ENCODE data around the gene CDC45.

CDC45 gene

DNA sequence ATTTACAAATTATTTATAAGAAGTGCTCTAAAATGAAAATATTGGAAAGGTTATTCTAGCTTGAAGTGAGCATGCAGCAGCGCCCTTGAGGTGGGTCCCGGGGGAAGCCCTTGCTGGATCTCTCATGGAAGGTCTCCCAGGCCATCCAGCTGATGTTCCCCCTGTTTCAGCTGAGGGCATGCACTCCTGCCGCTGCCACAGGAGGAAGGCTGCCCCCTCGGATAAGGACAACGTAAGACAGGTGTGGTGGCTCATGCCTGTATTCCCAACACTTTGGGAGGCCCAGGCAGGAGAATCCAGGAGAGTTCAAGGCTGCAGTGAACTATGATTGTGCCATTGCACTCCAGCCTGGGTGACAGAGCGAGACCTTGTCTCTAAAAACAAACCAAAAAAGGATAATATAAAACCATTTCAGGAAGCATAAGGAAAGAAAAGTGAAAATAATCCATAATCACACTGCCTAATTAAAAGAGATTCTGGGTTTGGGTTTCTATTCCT, 15.0 kb downstream of the CDC45 start:
- no peak for DNase-seq (ENCODE audit: low read depth, low spot score)

- no peak for DNase-seq (ENCODE audit: low read depth, low spot score)
Measured at GRCh38 chr22:19495562-19496323, 16.0 kb downstream of the CDC45 start.

DNA sequence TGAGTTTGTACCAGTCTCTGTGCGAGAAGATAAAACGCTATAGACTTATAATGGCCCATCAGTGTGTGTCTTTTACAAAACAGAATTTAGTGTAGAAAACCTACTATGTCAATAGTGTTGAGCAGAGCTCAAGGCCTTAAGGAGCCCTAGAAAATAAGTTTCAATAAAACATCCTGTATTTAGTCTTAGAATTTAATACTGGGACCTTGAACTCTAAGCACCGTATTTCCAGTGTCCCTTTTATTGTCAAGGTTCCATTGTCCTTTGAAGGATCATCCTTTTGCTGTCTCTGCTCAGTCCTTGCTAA, 16.6 kb downstream of the CDC45 start:
- no peak for DNase-seq (ENCODE audit: low read depth, low spot score)

DNA sequence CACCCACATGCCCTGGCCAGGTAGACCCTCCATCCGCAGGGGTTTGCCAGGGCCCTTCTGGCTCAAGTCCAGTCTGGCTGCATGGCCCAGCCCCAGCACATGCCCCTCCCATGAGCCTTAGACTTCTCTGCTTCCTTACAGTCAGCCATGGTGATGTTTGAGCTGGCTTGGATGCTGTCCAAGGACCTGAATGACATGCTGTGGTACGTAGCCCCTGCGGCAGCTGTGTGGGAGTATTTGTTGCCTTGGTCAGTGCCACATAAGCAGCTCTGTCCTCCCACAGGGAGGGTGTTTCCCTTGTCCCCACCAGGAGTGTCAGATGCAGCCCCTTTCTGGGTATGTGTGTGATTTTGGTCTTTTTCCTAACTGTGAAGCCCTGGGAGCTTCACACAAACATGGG, 17.5 kb downstream of the CDC45 start:
- no peak for DNase-seq (ENCODE audit: low read depth, low spot score)

- no peak for DNase-seq (ENCODE audit: low read depth, low spot score)
Measured at GRCh38 chr22:19498154-19498865, 18.6 kb downstream of the CDC45 start.

DNA sequence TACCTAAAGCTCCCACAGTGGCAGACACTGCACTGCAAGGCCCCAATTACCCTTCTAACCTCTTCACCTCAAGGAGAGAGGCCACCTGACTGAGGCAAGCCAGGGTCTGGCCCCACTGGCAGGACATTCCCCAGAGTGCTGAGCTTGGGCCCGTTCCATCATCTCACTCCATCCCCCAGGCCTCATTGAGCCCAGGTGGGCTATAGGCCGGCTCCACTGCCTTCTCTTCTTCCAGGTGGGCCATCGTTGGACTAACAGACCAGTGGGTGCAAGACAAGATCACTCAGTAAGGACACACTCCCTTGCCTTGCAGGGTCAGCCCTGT, 19.1 kb downstream of the CDC45 start:
- no peak for DNase-seq (ENCODE audit: low read depth, low spot score)

GRCh38 chr22:19499236-19499879, 19.6 kb downstream of the CDC45 start:
- DNase-seq (ENCODE audit: low read depth, low spot score), result no peak

DNA sequence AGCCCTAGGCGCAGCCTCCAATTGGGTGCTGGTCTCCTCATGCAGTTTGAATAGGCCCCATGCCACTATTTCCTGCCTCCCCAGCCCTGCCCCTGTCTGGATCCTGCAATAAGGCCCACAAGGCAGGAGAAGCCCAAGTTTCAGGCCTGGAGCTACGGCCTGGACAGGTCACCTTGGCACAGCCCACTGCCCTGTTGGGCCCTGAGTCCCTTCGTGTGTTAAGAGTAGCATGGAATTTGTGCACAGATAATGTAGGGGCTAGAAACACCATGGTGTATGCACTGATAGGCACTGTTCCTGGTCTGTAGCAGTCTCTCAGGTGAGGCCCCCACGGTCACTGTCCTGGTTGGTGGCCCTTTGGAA, 20.1 kb downstream of the CDC45 start:
- DNase-seq (ENCODE audit: low read depth, low spot score), result no peak

- DNase-seq (ENCODE audit: low read depth, low spot score), result no peak
Measured at GRCh38 chr22:19501897-19502447, 22.3 kb downstream of the CDC45 start.

- no peak for DNase-seq (ENCODE audit: low read depth, low spot score)
Measured at GRCh38 chr22:19503367-19503766, 23.6 kb downstream of the CDC45 start.

- DNase-seq (ENCODE audit: low read depth, low spot score), result no peak
Measured at GRCh38 chr22:19503869-19504268, 24.1 kb downstream of the CDC45 start.

DNA sequence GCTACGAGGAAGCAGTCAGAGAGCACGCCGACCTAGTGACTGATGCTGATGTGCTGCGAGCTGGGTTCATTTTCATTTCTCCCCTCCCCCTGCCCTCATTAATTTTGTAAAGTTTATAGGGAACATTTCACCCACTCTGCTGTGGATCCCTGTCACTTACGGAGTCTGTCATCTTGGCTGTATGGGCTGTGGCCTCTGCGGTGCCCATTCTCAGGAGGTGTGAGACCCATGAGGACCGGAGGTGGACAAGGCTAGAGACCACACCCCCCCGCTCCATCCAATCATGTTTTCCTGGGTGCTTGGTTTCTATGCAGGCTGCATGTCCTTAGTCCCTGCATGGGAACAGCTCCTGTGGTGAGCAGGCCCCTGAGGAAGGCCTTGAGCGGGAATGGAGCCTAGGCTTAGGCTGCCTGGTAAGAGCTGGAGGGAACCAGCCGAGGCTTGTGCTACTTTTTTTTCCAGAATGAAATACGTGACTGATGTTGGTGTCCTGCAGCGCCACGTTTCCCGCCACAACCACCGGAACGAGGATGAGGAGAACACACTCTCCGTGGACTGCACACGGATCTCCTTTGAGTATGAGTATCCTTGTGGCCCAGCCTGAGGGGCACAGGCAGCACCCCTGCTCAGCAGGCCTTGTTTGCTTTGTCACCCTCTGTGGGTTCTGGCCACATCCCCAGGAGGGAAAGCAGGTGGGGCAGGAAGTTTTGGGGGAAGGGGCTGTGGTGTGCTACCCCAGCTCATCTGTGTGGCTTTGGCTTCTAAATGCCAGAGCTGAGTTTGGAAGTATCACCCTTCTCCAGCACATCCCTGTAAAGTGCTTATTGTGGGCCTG, 25.4 kb downstream of the CDC45 start:
- DNase-seq (ENCODE audit: low read depth, low spot score), result no peak

- no peak for DNase-seq (ENCODE audit: low read depth, low spot score)
Measured at GRCh38 chr22:19505735-19506126, 26.0 kb downstream of the CDC45 start.

DNA sequence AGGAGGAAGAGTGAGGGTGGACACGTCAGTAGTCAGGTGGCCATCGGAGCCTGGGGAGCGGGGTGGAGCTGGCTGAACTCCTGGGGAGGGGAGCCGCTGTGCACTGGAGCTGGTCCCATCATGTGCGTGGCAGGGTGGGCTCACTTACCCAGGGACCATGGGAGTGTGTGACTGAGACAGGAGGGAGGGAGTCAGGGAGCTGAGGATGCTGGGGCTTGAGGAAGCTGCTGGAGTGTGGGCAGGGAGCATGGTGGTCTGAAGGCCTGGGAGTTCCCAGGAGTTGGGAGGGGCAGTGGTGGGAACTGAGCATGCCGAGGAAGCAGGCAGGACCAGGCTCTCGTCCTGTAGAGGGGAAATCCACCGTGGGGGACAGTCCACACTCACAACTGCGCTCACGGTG, 26.5 kb downstream of the CDC45 start:
- no peak for DNase-seq (ENCODE audit: low read depth, low spot score)

DNA sequence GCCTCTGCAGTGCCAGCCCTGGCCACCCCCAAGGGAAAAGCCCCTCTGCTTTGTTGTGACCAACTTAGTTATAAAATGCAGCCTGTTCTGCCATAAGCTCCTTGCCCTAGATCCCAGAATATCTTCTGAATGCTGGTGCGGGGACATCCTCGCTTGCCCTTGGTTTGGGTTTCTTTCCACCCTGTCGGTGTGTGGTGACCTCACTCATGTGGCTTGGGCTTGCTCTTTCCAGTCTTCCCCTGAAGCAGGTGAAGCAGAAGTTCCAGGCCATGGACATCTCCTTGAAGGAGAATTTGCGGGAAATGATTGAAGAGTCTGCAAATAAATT, 27.8 kb downstream of the CDC45 start:
- no peak for DNase-seq (ENCODE audit: low read depth, low spot score)

DNA sequence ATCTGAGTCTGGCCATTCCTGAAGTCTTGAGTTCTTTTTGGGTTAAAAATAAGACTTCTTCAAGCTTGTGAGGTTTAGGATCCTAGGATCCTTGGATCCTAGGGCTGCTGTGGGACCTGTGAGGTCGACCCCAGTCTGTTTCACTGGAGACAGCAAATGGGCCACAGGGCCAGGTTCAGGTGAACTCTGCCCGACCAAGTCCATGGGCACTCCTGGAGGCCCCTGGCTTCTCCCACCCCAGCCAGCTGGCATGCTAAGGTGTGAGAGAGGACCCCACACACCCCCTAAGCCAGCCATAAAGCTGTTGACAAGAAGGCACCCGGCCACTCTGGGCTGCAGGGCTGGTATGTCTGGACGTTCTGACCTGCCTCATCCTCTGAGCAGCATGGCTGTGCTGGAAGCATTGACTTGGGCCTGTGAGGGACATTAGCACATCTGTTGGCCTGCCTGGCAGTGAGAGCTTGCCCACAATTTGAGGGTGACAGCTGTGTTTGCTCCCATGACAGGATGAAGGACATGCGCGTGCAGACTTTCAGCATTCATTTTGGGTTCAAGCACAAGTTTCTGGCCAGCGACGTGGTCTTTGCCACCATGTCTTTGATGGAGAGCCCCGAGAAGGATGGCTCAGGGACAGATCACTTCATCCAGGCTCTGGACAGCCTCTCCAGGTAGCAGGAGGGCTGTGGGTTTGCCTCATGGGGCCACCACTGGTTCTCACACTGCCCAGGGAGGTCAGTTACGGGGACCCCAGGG, 28.5 kb downstream of the CDC45 start:
- DNase-seq (ENCODE audit: low read depth, low spot score), result no peak

GRCh38 chr22:19509191-19509590, 29.5 kb downstream of the CDC45 start:
- DNase-seq (ENCODE audit: low read depth, low spot score), result no peak

DNA sequence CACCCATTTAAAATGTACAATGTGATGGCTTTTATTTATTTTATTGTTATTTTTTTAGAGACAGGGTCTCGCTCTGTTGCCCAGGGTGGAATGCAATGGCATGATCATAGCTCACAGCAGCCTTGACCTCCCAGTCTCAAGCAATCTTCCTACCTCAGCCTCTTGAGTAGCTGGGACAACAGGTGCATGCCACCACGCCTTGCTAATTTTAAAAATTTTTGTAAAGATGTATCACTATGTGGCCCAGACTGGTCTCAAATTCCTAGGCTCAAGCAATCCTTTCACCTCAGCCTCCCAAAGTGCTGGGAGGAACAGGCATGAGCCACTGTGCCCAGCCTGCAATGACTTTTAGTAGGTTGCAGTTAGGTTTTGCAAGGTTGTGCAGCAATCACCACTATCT, 30.2 kb downstream of the CDC45 start:
- no peak for DNase-seq (ENCODE audit: low read depth, low spot score)

GRCh38 chr22:19510919-19511341, 31.2 kb downstream of the CDC45 start:
- no peak for DNase-seq (ENCODE audit: low read depth, low spot score)

DNA sequence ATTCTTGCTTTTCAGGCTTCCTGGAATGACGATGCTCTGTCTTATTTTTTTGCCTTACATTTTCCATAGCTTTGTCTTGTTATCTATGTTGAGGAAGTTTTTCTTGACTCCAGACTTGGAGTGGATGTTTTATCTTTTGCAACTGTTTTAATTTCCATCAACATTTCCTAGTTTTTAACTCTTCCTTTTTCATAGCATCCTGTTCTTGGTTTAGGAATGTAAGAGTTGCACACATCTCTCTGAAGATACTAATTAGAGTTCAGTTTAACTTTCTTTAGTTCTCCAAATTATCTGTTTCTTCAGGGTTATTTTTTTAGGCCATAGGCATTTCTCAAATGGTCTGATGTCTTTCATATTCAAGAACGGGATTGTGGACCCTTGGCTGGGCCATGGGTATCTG, 34.1 kb downstream of the CDC45 start:
- no peak for DNase-seq (ENCODE audit: low read depth, low spot score)

DNA sequence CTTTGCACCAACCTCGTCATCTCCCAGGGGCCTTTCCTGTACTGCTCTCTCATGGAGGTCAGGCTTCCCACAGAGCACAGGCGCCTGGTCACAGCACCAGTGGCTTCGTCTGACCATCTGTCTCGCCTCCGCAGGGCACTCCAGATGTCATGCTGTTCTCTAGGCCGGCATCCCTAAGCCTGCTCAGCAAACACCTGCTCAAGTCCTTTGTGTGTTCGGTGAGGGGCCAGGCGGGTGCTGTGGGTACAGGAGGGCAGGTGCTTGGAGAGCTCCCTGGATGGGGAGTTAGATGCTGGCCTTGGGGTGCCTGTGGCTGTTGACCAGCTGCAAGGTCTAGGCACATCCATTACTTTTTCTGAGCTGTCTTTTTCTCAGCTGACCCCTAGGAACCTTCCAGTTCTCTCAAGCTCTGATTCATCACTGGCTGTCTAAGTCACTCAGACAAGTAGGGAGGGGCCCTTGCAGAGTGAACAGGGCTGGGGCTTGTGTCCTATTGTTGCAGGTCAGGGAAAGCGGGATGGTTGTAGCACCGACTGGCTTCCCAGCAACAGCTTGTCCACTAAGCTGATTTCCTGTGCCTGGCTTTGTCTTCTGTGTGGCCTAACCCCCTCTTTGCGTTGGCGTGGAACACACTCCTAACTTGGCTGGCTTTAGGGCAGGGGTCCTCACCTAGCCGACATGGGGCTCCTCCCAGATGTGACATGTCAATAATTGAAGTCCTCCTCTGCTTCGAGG, 35.3 kb downstream of the CDC45 start:
- no peak for DNase-seq (ENCODE audit: low read depth, low spot score)

Measured in activated naive CD8-positive, alpha-beta T cell treated with anti-CD3 and anti-CD28 coated beads, Interleukin-2, amount 50 U/mL, for 16 hours (primary cell).